ENCODE data around the gene FBXL17. TPM values are rescaled to one million over a fixed set of nuclear protein-coding genes. Genes with fewer than 3 reads are reported as not detected.

FBXL17 gene
- total RNA-seq, 1 experiment from 2014 or later, result 3.5 TPM

- TF ChIP-seq PRDM15 (CRISPR knock-in tag; IDR thresholded peaks at IDR 0.05), result no peak
- no peak for TF ChIP-seq GRHL2 (CRISPR knock-in tag; IDR thresholded peaks at IDR 0.05; ENCODE audit: insufficient replicate concordance, severe bottlenecking)
- no peak for TF ChIP-seq GABPB1 (CRISPR knock-in tag; IDR thresholded peaks at IDR 0.05)
- no peak for TF ChIP-seq KAT7 (CRISPR knock-in tag; IDR thresholded peaks at IDR 0.05; ENCODE audit: borderline replicate concordance)
These were observed 252.8 kb downstream of the FBXL17 start (continued) for GRCh38 chr5:108129129-108129528.

GRCh38 chr5:108125771-108126511, 256.0 kb downstream of the FBXL17 start:
- DNase-seq (ENCODE audit: low spot score) (no peak), ATAC-seq (no peak)
- Mint-ChIP-seq H3K27ac (no peak overlapping the region), H3K27me3 (ENCODE audit: low read depth) (no peaks in the 10 kb centered on the region), H3K9me3 (no peaks in the 10 kb centered on the region), H3K4me1 (peaks cover 22% of the 10 kb centered on the region), H3K36me3 (no peaks in the 10 kb centered on the region), H3K4me3 (no peak overlapping the region)
- ChIA-PET POLR2A (no interaction called here), CTCF (no interaction called here)
- TF ChIP-seq TP53 (CRISPR knock-in tag; IDR thresholded peaks at IDR 0.05), result no peak
- TF ChIP-seq, protein P1, sequence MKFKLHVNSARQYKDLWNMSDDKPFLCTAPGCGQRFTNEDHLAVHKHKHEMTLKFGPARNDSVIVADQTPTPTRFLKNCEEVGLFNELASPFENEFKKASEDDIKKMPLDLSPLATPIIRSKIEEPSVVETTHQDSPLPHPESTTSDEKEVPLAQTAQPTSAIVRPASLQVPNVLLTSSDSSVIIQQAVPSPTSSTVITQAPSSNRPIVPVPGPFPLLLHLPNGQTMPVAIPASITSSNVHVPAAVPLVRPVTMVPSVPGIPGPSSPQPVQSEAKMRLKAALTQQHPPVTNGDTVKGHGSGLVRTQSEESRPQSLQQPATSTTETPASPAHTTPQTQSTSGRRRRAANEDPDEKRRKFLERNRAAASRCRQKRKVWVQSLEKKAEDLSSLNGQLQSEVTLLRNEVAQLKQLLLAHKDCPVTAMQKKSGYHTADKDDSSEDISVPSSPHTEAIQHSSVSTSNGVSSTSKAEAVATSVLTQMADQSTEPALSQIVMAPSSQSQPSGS (CRISPR knock-in tag; IDR thresholded peaks at IDR 0.05; ENCODE audit: borderline replicate concordance, low read depth), result no peak
- no peak for TF ChIP-seq ELF4 (CRISPR knock-in tag; IDR thresholded peaks at IDR 0.05; ENCODE audit: low read depth)
- TF ChIP-seq JAZF1 (CRISPR knock-in tag; IDR thresholded peaks at IDR 0.05), result no peak
- no peak for TF ChIP-seq MYBL2 (CRISPR knock-in tag; IDR thresholded peaks at IDR 0.05)
- TF ChIP-seq, protein P2, sequence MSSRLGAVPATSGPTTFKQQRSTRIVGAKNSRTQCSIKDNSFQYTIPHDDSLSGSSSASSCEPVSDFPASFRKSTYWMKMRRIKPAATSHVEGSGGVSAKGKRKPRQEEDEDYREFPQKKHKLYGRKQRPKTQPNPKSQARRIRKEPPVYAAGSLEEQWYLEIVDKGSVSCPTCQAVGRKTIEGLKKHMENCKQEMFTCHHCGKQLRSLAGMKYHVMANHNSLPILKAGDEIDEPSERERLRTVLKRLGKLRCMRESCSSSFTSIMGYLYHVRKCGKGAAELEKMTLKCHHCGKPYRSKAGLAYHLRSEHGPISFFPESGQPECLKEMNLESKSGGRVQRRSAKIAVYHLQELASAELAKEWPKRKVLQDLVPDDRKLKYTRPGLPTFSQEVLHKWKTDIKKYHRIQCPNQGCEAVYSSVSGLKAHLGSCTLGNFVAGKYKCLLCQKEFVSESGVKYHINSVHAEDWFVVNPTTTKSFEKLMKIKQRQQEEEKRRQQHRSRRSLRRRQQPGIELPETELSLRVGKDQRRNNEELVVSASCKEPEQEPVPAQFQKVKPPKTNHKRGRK (CRISPR knock-in tag; IDR thresholded peaks at IDR 0.05; ENCODE audit: borderline replicate concordance), result no peak
- no peak for TF ChIP-seq CBFB (CRISPR knock-in tag; IDR thresholded peaks at IDR 0.05; ENCODE audit: low read depth)
- no peak for TF ChIP-seq RORB (CRISPR knock-in tag; IDR thresholded peaks at IDR 0.05)
- TF ChIP-seq, protein P3, sequence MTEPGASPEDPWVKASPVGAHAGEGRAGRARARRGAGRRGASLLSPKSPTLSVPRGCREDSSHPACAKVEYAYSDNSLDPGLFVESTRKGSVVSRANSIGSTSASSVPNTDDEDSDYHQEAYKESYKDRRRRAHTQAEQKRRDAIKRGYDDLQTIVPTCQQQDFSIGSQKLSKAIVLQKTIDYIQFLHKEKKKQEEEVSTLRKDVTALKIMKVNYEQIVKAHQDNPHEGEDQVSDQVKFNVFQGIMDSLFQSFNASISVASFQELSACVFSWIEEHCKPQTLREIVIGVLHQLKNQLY (CRISPR knock-in tag; IDR thresholded peaks at IDR 0.05), result no peak
- TF ChIP-seq, protein P4, sequence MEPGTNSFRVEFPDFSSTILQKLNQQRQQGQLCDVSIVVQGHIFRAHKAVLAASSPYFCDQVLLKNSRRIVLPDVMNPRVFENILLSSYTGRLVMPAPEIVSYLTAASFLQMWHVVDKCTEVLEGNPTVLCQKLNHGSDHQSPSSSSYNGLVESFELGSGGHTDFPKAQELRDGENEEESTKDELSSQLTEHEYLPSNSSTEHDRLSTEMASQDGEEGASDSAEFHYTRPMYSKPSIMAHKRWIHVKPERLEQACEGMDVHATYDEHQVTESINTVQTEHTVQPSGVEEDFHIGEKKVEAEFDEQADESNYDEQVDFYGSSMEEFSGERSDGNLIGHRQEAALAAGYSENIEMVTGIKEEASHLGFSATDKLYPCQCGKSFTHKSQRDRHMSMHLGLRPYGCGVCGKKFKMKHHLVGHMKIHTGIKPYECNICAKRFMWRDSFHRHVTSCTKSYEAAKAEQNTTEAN (CRISPR knock-in tag; IDR thresholded peaks at IDR 0.05), result no peak
- TF ChIP-seq ZNF219 (CRISPR knock-in tag; IDR thresholded peaks at IDR 0.05; ENCODE audit: borderline replicate concordance), result no peak
- TF ChIP-seq ZNF671 (CRISPR knock-in tag; IDR thresholded peaks at IDR 0.05), result no peak
- no peak for TF ChIP-seq GRHL2 (CRISPR knock-in tag; IDR thresholded peaks at IDR 0.05; ENCODE audit: insufficient replicate concordance, severe bottlenecking)
- TF ChIP-seq, protein P5, sequence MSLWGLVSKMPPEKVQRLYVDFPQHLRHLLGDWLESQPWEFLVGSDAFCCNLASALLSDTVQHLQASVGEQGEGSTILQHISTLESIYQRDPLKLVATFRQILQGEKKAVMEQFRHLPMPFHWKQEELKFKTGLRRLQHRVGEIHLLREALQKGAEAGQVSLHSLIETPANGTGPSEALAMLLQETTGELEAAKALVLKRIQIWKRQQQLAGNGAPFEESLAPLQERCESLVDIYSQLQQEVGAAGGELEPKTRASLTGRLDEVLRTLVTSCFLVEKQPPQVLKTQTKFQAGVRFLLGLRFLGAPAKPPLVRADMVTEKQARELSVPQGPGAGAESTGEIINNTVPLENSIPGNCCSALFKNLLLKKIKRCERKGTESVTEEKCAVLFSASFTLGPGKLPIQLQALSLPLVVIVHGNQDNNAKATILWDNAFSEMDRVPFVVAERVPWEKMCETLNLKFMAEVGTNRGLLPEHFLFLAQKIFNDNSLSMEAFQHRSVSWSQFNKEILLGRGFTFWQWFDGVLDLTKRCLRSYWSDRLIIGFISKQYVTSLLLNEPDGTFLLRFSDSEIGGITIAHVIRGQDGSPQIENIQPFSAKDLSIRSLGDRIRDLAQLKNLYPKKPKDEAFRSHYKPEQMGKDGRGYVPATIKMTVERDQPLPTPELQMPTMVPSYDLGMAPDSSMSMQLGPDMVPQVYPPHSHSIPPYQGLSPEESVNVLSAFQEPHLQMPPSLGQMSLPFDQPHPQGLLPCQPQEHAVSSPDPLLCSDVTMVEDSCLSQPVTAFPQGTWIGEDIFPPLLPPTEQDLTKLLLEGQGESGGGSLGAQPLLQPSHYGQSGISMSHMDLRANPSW (CRISPR knock-in tag; conservative IDR thresholded peaks at IDR 0.05; ENCODE audit: low read depth), result no peak
- no peak for TF ChIP-seq ZNF317 (CRISPR knock-in tag; IDR thresholded peaks at IDR 0.05; ENCODE audit: borderline replicate concordance, low read depth)
- TF ChIP-seq SP1 (CRISPR knock-in tag; conservative IDR thresholded peaks at IDR 0.05), result no peak

Data from WTC11 (cell line).